ENCODE results near the gene NOXO1. TPM values are rescaled to one million over a fixed set of nuclear protein-coding genes. Genes with fewer than 3 reads are reported as not detected.

NOXO1 gene
- total and polyA plus RNA-seq, 2 donors (not counting 3 experiments of a cell fraction or from before 2014, with no cell fraction given), result 0.37 to 0.60 TPM

DNA sequence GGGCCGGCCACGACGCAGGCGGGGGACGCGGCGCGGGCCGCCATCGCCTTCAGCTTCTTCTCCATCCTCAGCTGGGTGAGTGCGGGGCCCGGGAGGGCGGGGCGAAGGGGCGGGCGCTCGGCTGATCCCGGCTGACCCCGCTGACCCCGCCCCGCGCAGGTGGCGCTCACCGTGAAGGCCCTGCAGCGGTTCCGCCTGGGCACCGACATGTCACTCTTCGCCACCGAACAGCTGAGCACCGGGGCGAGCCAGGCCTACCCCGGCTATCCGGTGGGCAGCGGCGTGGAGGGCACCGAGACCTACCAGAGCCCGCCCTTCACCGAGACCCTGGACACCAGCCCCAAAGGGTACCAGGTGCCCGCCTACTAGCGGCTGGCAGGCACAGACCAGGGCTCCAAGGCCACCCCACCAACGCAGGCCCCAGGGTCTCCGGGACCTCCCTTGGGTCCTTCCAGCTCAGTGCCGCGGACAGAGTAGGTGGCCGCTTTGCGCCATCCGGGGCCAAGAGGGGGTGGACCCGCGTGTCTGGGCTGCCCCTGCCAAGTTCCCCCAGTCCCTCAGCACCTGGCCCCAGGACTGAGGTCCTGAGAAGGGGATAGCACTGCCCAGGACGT, 11.5 kb upstream of the NOXO1 start:
- Histone ChIP-seq H3K79me2 (ENCODE audit: control insufficient read depth, insufficient read depth, low read length) (no peaks in the 10 kb centered on the region), H3K9me3 (replicated peaks; ENCODE audit: control insufficient read depth, insufficient read depth, low read length) (no peaks in the 10 kb centered on the region), H3K4me1 (ENCODE audit: control insufficient read depth, extremely low read depth, insufficient read depth, low read length) (peaks cover 7% of the 10 kb centered on the region), H3K9me1 (replicated peaks; ENCODE audit: control insufficient read depth, extremely low read depth, insufficient read depth, low read length) (no peaks in the 10 kb centered on the region), H3K9ac (replicated peaks; ENCODE audit: extremely low read depth, insufficient read depth, low read length) (no peak overlapping the region), H3K4me2 (ENCODE audit: insufficient read depth, low read length) (no peak overlapping the region), H3K36me3 (ENCODE audit: control insufficient read depth in 2 of 2, extremely low read depth in 1 of 2, insufficient read depth in 2 of 2, low read length in 2 of 2) (peaks cover 0 to 5% of the 10 kb centered on the region in 2 experiments), H3K4me3 (replicated peaks in 1 of 3; ENCODE audit: insufficient read depth in 1 of 3, low read depth in 1 of 3, low read length in 3 of 3) (no peak overlapping the region), H3K27me3 (ENCODE audit: control insufficient read depth in 2 of 2, insufficient read depth in 2 of 2, low read length in 2 of 2) (peaks cover 23 to 24% of the 10 kb centered on the region in 2 experiments), H2AFZ (ENCODE audit: low read depth, low read length) (peak overlapping the region; percentile 90), H4K20me1 (replicated peaks; ENCODE audit: control insufficient read depth, extremely low read depth, insufficient read depth, low read length) (no peaks in the 10 kb centered on the region), H3K27ac (ENCODE audit: insufficient read depth, low read depth, low read length) (no peak overlapping the region)
- BruUV-seq (replicated peaks), result no TSS peak
- POLR2A ChIA-PET, result interaction anchor here (0.9 to 1.3 kb wide), 2 partner anchors 28 to 163 kb away, joined by 4 to 5 read pairs; partner anchors contain the start of genes RPS2 and TRAF7
- CTCF ChIA-PET, result interaction anchor here (2.5 to 3.9 kb wide), 2 partner anchors 10 to 148 kb away, joined by 9 to 23 read pairs; no protein-coding TSS in a partner anchor
- TF ChIP-seq, protein P1, sequence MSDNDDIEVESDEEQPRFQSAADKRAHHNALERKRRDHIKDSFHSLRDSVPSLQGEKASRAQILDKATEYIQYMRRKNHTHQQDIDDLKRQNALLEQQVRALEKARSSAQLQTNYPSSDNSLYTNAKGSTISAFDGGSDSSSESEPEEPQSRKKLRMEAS (IDR thresholded peaks at IDR 0.05; ENCODE audit: insufficient read depth, insufficient read length), result no peak
- TF ChIP-seq EZH2 (IDR thresholded peaks at IDR 0.05; ENCODE audit: borderline replicate concordance, low read depth, low read length, severe bottlenecking), result no peak
- TF ChIP-seq POLR2AphosphoS5 (IDR thresholded peaks at IDR 0.05; ENCODE audit: insufficient read depth, low read depth, low read length), result no peak
- no peak for TF ChIP-seq POLR2A (IDR thresholded peaks at IDR 0.05; ENCODE audit: low read depth, low read length)
- no peak for TF ChIP-seq GATA2 (IDR thresholded peaks at IDR 0.05; ENCODE audit: insufficient read depth, insufficient read length, low read depth, low read length)
- TF ChIP-seq JUN (IDR thresholded peaks at IDR 0.05; ENCODE audit: borderline replicate concordance, insufficient read depth, insufficient read length, low read depth), result no peak
- TF ChIP-seq FOS (IDR thresholded peaks at IDR 0.05; ENCODE audit: borderline replicate concordance, insufficient read depth, low read length), result no peak
- dilution Hi-C loops (cut with MboI; ENCODE audit: extremely low pct_ligation_motif_present, low sequenced_read_pairs) (no loop called here), intact Hi-C loops (cut with micrococcal nuclease) (no loop called here)
- no peak for DNase-seq (ENCODE audit: low read depth, low spot score)
- FAIRE-seq, result no peak

All from endothelial cell of umbilical vein (primary cell).